ENCODE results near the gene HDAC9. TPM values are rescaled to one million over a fixed set of nuclear protein-coding genes. Genes with fewer than 3 reads are reported as not detected.

The HDAC9 gene
- polyA plus RNA-seq, 2 of the 4 experiments (the other 2 are of a cell fraction), result 0.05 to 0.26 TPM

DNA sequence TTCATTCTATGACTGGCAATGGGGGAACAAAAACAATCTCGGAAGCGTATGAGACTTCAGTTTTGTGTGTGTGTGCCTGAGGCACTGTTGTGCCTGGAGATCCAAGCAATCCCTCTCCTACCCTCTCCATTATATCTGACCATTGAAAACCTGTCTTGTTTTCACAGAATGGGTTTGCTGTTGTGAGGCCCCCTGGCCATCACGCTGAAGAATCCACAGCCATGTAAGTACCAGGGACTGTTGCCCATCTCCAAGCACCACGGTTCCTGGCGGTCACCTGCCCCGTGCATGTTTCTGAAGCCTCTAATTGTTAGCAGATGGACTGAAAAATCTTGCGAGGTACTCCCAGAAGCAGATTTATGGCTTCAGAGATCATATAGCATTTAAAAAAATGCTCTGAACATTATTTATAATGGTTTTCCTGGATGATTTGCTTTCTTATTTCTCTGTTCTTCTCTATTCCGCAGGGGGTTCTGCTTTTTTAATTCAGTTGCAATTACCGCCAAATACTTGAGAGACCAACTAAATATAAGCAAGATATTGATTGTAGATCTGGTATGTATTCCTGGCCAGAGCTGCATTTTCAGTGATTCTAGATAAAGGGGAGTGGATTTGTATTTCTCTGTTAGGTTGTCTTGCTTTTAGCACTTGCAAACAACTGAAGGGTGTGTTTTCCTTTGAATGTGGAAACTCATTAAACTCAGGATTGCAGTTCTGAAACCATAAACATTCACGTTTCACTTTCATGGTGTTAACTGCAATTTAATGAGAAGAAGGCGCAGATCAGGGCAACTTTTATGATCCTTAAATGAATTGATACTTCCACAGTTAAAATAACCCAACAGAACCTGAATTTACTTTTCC, 333.7 kb downstream of the HDAC9 start:
- POLR2A ChIA-PET, result no interaction called here

DNA sequence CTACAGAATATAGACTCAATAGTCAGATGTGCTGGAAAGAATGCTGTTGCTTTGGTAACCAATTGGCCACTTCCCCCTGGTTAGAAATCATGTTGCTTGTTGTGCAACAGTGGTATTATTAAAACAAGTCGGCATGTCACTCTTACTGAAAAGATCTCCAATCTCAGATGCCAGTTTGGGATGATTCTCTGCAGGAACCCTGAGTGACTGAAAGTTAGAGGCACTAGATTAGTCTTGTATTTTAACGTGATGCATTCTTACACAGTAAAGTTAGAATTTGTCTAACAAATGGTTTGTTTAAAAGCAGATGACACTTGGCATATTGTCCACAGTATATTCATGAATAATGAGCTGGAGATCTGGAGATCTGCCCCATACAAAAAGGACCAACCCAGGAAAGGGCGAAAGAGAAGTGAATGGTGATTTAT, 334.3 kb downstream of the HDAC9 start:
- no peak for TF ChIP-seq MYC (IDR thresholded peaks at IDR 0.05; ENCODE audit: borderline replicate concordance, low read length)
- TF ChIP-seq SMC3 (IDR thresholded peaks at IDR 0.05), result no peak
- no peak for TF ChIP-seq EHMT2 (IDR thresholded peaks at IDR 0.05; ENCODE audit: low read depth)
- TF ChIP-seq ELK1 (IDR thresholded peaks at IDR 0.05; ENCODE audit: low read depth, low read length), result no peak
- no peak for TF ChIP-seq CEBPB (IDR thresholded peaks at IDR 0.05)
- no peak for TF ChIP-seq GATA3 (IDR thresholded peaks at IDR 0.05; ENCODE audit: borderline replicate concordance)
- no peak for TF ChIP-seq USF2 (IDR thresholded peaks at IDR 0.05)
- TF ChIP-seq MAX (IDR thresholded peaks at IDR 0.05), result no peak
- no peak for TF ChIP-seq KDM1A (IDR thresholded peaks at IDR 0.05; ENCODE audit: low read depth)
- no peak for TF ChIP-seq NFE2L2 (conservative IDR thresholded peaks at IDR 0.05; ENCODE audit: low read length)
- no peak for TF ChIP-seq PHF8 (IDR thresholded peaks at IDR 0.05; ENCODE audit: borderline replicate concordance, low read depth)
- no peak for TF ChIP-seq ZC3H11A (IDR thresholded peaks at IDR 0.05)
- TF ChIP-seq NPAS2 (CRISPR knock-in tag; IDR thresholded peaks at IDR 0.05; ENCODE audit: borderline replicate concordance), result no peak
- TF ChIP-seq TP53 (CRISPR knock-in tag; IDR thresholded peaks at IDR 0.05), result no peak
- H3K27ac ChIP-seq, result no peak overlapping the region
- no peaks in the 10 kb centered on the region for H3K4me1 ChIP-seq
- ChIA-PET POLR2A (no interaction called here), CTCF (no interaction called here)
- WGBS (ENCODE audit: missing lambda C conversion rate), result 10% methylated on average over 3 of the region's 3 CpGs
- no peaks in the 10 kb centered on the region for H3K9me3 ChIP-seq
- FAIRE-seq, result no peak
- no peak overlapping the region for H3K4me2 ChIP-seq
- no peak for DNase-seq (ENCODE audit: low read depth in 1 of 2, low spot score in 1 of 2)
- ATAC-seq, result no peak
- H3K4me3 ChIP-seq, result no peak overlapping the region

More for the DNA sequence above, 333.7 kb downstream of the HDAC9 start:
- no peak for TF ChIP-seq TFCP2L1 (CRISPR knock-in tag; IDR thresholded peaks at IDR 0.05)
- TF ChIP-seq CHD2 (IDR thresholded peaks at IDR 0.05; ENCODE audit: low read length, partially characterized antibody), result no peak
- TF ChIP-seq NFE2L2 (conservative IDR thresholded peaks at IDR 0.05; ENCODE audit: low read length), result no peak
- TF ChIP-seq KDM1A (IDR thresholded peaks at IDR 0.05; ENCODE audit: low read depth), result no peak
- no peak for TF ChIP-seq KDM5A (IDR thresholded peaks at IDR 0.05)
- no peak for TF ChIP-seq ELK1 (IDR thresholded peaks at IDR 0.05; ENCODE audit: low read depth, low read length)
- Histone ChIP-seq H3K9me3 (no peaks in the 10 kb centered on the region), H3K4me2 (no peak overlapping the region), H3K4me1 (no peaks in the 10 kb centered on the region), H3K27ac (no peak overlapping the region), H3K4me3 (no peak overlapping the region)
- CTCF ChIA-PET, result no interaction called here
- DNase-seq (ENCODE audit: low read depth in 1 of 2, low spot score in 1 of 2), result no peak
- WGBS (ENCODE audit: missing lambda C conversion rate), result 41% methylated on average over 11 of the region's 11 CpGs
- no peak for ATAC-seq
- FAIRE-seq, result no peak

DNA sequence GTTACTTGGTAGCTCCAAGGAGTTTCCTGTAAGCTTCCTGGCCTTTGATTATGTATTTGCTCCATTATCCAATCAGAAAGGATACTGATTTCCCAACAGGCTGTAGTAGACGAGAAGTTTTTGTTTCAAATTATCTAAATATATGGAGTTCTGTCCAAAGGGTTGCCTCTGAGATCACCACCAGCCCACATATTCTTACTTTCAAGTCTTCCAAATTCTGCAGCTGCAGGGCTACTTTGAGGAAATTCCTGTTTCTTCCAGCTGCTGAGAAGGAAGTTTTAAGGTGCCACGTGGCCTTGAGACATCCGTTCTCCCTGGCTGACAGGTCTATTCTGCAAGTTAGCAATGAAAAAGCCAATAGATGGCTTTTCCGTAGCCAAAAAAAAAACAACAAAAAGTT, 335.9 kb downstream of the HDAC9 start:
- CTCF ChIA-PET, result interaction anchor here (0.6 to 1.0 kb wide), 2 partner anchors 34 to 923 kb away, joined by 4 to 5 read pairs; no protein-coding TSS in a partner anchor
- no peak overlapping the region for H3K4me3 ChIP-seq
- H3K4me1 ChIP-seq, result no peaks in the 10 kb centered on the region
- FAIRE-seq, result no peak
- H3K4me2 ChIP-seq, result no peak overlapping the region
- TF ChIP-seq, protein P1, sequence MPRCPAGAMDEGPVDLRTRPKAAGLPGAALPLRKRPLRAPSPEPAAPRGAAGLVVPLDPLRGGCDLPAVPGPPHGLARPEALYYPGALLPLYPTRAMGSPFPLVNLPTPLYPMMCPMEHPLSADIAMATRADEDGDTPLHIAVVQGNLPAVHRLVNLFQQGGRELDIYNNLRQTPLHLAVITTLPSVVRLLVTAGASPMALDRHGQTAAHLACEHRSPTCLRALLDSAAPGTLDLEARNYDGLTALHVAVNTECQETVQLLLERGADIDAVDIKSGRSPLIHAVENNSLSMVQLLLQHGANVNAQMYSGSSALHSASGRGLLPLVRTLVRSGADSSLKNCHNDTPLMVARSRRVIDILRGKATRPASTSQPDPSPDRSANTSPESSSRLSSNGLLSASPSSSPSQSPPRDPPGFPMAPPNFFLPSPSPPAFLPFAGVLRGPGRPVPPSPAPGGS (IDR thresholded peaks at IDR 0.05), result no peak
- TF ChIP-seq NPAS2 (CRISPR knock-in tag; IDR thresholded peaks at IDR 0.05; ENCODE audit: borderline replicate concordance), result no peak
- no peak for TF ChIP-seq MAFK (IDR thresholded peaks at IDR 0.05; ENCODE audit: partially characterized antibody)
- no peak for TF ChIP-seq EHMT2 (IDR thresholded peaks at IDR 0.05; ENCODE audit: low read depth)
- no peak for TF ChIP-seq CBX2 (IDR thresholded peaks at IDR 0.05; ENCODE audit: borderline replicate concordance, low read depth)
- TF ChIP-seq RAD21 (conservative IDR thresholded peaks at IDR 0.05 in 1 of 2, IDR thresholded peaks at IDR 0.05 in 1 of 2), result no peak
- no peak for TF ChIP-seq E2F6 (IDR thresholded peaks at IDR 0.05; ENCODE audit: borderline replicate concordance, low read depth)
- DNase-seq (ENCODE audit: low read depth in 1 of 2, low spot score in 1 of 2), result no peak
- ATAC-seq, result no peak
- H3K27ac ChIP-seq, result no peak overlapping the region
- 26% methylated on average over 4 of the region's 4 CpGs for WGBS (ENCODE audit: missing lambda C conversion rate)
- POLR2A ChIA-PET, result no interaction called here
- no peaks in the 10 kb centered on the region for H3K9me3 ChIP-seq
